Measurements from ENCODE around the gene MLLT6.
"Not testable (repeated sequence)": the region's sequence is repeated elsewhere in the genome, so short reads cannot be mapped to it uniquely, and the experiment has no call there.

Gene MLLT6

GRCh38 chr17:38709104-38709820 lies 4.2 kb downstream of the MLLT6 start:
- DNase-seq, result no peak

- DNase-seq, result no peak
Measured at GRCh38 chr17:38709864-38710603, 5.0 kb downstream of the MLLT6 start.

- no peak for DNase-seq
Measured at GRCh38 chr17:38710604-38710962, 5.5 kb downstream of the MLLT6 start.

DNA sequence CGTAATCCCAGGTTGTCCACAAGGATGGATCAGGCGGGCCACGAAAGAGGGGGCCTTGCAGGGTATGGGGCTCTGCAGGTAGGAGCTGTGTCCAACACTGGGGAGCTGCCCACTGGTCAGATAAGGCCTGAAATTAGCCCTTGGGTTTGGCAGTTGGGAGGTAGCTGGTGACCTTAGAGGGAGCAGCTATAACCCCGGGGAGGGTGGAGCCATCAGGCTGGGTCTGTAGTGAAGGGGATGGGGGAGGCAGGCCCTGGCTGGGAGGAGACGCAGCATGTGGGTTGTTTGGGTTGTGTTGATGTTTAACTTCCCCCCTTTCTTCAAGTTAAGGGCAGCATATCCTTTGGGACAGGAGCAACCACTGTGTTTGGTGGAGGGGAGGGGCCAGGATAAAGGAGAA lies 5.9 kb downstream of the MLLT6 start:
- DNase-seq, result no peak

DNA sequence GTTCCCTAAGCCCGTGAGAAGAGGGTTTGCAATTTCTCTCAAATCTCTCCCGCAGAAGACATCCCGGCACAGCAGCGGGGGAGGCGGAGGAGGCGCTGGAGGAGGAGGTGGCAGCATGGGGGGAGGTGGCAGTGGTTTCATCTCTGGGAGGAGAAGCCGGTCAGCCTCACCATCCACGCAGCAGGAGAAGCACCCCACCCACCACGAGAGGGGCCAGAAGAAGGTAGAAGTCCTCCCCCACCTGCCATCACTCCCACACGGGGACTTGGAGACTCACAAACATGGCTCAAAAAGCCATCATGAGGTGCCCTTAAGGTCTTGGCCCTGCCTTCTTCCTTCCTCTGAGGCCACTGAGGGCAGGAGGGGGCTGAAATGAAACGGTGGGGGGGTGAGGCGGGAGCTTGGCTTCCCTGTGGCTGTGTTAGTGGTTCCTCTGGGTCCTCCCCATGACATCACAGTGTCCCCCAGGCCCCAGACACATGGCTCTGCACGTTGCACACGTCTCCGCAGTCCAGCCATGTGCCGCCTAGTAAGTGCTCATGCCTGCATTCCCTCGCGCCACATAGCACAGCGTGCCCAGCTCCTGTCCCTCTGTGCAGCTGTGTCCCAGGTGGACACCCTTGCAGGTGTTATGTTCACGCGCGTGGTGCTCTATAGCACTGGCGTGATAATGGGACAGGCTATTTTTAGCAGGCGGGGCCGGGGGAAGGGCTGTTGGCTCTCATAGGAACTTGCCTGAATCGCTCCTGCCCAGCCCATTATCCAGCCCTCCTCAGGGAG lies 6.9 kb downstream of the MLLT6 start:
- DNase-seq, result no peak

- no peak for DNase-seq
Measured at GRCh38 chr17:38712593-38712992, 7.5 kb downstream of the MLLT6 start.

DNA sequence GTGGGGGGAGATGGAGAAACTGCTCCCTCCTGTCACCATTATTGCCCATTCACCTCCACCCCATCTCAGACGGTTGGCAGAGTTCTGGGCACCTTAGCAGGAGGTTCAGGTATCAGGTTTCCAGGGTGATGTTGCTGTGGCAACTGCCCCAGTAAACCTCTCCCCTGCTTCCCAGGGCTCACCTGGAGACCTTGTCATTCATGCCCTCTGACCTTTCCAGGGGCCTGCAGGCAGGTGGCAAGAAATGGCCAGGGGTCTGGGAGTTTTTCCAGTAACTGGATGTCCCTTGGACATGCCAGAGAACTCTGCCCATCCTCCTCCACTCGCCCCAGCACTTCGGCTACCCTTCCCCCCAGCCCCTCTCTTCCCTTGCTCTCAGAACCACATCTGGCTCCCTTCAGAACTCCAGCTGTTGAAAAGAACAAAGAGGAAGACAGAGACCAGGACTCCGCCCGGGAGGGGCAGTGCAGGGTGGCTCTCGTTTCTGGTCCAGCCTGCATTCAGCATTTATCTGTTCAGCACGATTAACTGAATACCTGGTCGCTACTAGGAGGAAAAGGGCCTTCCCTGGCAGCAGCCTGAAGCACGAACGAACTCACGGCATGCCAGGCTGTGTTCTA lies 8.5 kb downstream of the MLLT6 start:
- DNase-seq, result no peak

- DNase-seq, result no peak
Measured at GRCh38 chr17:38715216-38715943, 10.3 kb downstream of the MLLT6 start.

DNA sequence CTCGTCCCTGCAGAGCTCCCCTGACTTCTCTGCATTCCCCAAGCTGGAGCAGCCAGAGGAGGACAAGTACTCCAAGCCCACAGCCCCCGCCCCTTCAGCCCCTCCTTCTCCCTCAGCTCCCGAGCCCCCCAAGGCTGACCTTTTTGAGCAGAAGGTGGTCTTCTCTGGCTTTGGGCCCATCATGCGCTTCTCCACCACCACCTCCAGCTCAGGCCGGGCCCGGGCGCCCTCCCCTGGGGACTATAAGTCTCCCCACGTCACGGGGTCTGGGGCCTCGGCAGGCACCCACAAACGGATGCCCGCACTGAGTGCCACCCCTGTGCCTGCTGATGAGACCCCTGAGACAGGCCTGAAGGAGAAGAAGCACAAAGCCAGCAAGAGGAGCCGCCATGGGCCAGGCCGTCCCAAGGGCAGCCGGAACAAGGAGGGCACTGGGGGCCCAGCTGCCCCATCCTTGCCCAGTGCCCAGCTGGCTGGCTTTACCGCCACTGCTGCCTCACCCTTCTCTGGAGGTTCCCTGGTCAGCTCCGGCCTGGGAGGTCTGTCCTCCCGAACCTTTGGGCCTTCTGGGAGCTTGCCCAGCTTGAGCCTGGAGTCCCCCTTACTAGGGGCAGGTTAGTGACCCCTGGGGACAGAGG lies 11.4 kb downstream of the MLLT6 start:
- no peak for DNase-seq

- no peak for DNase-seq
Measured at GRCh38 chr17:38717139-38717745, 12.2 kb downstream of the MLLT6 start.

GRCh38 chr17:38719289-38719942 lies 14.3 kb downstream of the MLLT6 start:
- no peak for DNase-seq

DNA sequence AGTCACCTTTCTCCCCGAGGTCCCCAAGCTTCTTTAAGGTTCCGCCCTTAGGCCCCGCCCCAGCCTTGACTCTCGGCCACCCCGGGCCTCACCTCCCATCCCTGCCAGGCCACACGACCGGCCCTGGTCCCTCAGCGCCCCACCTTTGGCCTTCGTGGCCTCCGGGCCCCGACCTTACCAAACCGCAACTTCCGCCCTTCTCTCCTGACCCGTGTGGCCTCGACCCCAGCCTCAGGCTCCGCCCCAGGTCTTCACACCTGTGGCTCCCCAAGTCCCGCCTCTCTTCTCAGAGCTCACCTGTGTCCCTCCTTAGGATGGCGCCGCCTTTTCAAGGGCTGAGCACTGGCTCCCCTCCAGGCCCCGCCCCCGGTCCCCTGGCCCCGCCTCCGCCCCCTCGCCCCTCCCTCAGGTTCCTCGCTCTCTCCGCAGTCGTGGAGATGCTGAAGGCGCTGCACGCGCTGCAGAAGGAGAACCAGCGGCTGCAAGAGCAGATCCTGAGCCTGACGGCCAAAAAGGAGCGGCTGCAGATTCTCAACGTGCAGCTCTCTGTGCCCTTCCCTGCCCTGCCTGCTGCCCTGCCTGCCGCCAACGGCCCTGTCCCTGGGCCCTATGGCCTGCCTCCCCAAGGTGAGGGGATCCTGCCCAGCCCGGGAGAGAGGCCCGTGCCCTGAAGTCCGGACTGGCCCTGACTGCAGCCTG lies 15.0 kb downstream of the MLLT6 start:
- DNase-seq, result no peak

DNA sequence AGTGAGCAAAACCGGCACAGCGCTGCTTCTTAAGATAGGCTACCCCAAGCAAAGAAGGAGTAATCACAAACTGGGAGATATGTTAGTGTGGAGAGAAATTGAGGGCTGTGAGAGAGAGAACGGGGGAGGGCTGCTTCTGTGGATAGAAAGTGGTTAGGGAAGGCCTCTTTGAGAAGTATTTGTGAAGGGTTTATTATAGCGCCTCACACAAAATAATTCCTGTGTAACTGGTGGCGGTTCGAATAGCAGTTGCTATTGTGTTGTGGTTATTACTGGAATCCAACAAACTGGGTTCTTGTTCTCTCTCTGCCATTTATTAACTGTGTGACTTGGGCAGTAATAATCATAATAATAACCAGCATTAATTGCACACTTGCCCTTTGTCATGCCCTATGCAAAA lies 15.9 kb downstream of the MLLT6 start:
- no peak for DNase-seq

DNA sequence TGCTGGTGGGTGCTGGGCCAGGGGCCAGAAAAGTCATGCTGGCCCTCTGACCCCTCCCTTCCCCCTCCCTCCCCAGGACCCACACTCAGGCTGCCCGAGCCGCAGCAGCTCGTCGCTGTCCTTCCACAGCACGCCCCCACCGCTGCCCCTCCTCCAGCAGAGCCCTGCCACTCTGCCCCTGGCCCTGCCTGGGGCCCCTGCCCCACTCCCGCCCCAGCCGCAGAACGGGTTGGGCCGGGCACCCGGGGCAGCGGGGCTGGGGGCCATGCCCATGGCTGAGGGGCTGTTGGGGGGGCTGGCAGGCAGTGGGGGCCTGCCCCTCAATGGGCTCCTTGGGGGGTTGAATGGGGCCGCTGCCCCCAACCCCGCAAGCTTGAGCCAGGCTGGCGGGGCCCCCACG lies 16.7 kb downstream of the MLLT6 start:
- DNase-seq, result no peak

- peak; percentile 56 for DNase-seq
Measured at GRCh38 chr17:38724337-38724988, 19.4 kb downstream of the MLLT6 start.

DNA sequence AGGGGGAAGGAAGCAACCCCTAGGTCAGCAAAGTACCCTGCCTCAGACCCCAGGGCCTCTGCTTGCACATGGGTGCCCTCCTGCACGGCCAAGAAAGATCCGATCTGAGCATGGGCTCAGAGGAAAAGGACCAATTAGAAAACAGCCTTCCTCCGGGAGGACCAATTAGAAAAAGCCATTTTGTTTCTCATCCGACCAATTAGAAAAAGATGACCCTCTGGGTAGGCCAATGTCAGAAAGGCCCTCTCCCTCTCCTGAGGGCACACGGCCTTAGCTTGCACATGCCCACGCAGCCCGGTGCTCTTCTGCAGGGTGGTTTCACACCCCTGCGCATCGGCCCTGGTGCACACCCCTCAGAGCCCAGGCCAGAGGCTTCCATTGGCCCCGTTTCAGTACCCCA lies 20.0 kb downstream of the MLLT6 start:
- no peak for DNase-seq

DNA sequence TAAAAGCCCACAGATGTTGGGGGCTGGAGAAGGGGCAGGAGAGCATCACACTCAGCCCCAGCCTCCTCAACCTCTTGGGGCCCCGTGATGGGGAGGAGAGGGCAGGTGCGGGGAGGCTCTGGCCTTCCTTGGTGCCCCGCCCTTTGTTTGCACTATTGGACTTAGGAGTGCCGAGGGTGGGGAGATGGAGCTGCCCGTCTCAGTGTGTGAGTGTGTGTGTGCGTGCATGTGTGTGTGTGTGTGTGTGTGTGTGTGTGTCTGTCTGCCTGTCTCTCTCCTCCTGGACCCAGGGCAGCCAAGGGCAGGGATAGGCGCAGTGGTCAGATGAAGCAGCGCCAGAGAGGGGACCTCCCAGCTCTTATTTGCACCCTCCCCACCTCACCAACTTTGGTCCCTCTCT lies 21.1 kb downstream of the MLLT6 start:
- DNase-seq, result not testable (repeated sequence)

GRCh38 chr17:38727736-38728135 lies 22.7 kb downstream of the MLLT6 start:
- no peak for DNase-seq

- no peak for DNase-seq
Measured at GRCh38 chr17:38728290-38728831, 23.3 kb downstream of the MLLT6 start.

All from NCI-H446 treated with DMSO at 0.1 percent for 48 hours (cell line).